Suprapubic skin (tissue), 4 donors: ENCODE results near the gene PUM1.
"Not testable (repeated sequence)": the region's sequence is repeated elsewhere in the genome, so short reads cannot be mapped to it uniquely, and the experiment has no call there.

Experiments
- EP300 ChIP-seq: sonication (generic); formaldehyde crosslinking; IDR thresholded peaks from one replicate; pipeline ENCODE4 v1.6.1; 2017; ENCODE audit warnings: antibody characterized with exemption
- POLR2AphosphoS5 ChIP-seq, 3 donors: sonication (generic); formaldehyde crosslinking; IDR thresholded peaks; one replicate each; pipeline ENCODE4 v1.6.1; 2017; ENCODE audit warnings: antibody characterized with exemption in 3 of 3
- TF ChIP-seq, protein P1 (sequence below), 2 donors: fragments of 200-600 bp in 1 of 2; fragments of 450-650 bp in 1 of 2; sonication (generic) in 1 of 2; IDR thresholded peaks; one replicate each; pipeline ENCODE4 v1.5.1; 2016 to 2019; ENCODE audit warnings: antibody characterized with exemption in 2 of 2, mild to moderate bottlenecking in 1 of 2, moderate library complexity in 1 of 2

DNA sequence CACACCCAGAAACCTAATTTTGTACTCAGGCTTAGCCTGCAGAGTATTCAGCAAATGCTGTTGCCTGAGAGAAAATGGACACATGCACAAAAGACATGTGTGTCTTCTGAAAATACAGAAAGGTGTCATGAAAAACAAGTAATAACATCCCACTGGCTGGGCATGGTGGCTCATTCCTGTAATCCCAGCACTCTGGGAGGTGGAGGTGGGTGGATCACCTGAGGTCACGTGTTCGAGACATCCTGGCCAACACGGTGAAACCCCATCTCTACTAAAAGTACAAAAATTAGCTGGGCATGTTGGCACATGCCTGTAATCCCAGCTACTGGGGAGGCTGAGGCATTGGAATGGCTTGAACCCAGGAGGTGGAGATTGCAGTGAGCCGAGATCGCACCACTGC, 18.0 kb downstream of the PUM1 start:
- TF ChIP-seq POLR2AphosphoS5 (IDR thresholded peaks at IDR 0.05); EP300: not testable (repeated sequence)
- TF ChIP-seq, protein P1, sequence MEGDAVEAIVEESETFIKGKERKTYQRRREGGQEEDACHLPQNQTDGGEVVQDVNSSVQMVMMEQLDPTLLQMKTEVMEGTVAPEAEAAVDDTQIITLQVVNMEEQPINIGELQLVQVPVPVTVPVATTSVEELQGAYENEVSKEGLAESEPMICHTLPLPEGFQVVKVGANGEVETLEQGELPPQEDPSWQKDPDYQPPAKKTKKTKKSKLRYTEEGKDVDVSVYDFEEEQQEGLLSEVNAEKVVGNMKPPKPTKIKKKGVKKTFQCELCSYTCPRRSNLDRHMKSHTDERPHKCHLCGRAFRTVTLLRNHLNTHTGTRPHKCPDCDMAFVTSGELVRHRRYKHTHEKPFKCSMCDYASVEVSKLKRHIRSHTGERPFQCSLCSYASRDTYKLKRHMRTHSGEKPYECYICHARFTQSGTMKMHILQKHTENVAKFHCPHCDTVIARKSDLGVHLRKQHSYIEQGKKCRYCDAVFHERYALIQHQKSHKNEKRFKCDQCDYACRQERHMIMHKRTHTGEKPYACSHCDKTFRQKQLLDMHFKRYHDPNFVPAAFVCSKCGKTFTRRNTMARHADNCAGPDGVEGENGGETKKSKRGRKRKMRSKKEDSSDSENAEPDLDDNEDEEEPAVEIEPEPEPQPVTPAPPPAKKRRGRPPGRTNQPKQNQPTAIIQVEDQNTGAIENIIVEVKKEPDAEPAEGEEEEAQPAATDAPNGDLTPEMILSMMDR (IDR thresholded peaks at IDR 0.05), result not testable (repeated sequence)
